ENCODE results near the gene RALGAPA2.

RALGAPA2 gene

GRCh38 chr20:20426655-20426907 lies 285.9 kb downstream of the RALGAPA2 start:
- H3K9ac ChIP-seq (ENCODE audit: low read length) = no peak overlapping the region

GRCh38 chr20:20425823-20426654 lies 286.4 kb downstream of the RALGAPA2 start:
- H3K4me1 ChIP-seq (ENCODE audit: control insufficient read depth, insufficient read depth, low read length) = peaks cover 9% of the 10 kb centered on the region
- H3K9ac ChIP-seq (ENCODE audit: low read length) = no peak overlapping the region
- no peaks in the 10 kb centered on the region for H3K27me3 ChIP-seq (replicated peaks; ENCODE audit: control insufficient read depth, insufficient read depth, low read length)
- H3K9me3 ChIP-seq (ENCODE audit: control insufficient read depth, low read length) = no peaks in the 10 kb centered on the region
- DNase-seq (ENCODE audit: low read depth) = no peak
- H3K4me3 ChIP-seq (ENCODE audit: low read length) = no peak overlapping the region
- no peaks in the 10 kb centered on the region for H3K36me3 ChIP-seq (ENCODE audit: control insufficient read depth, insufficient read depth, low read length, severe bottlenecking)

More at GRCh38 chr20:20426655-20426907, 285.9 kb downstream of the RALGAPA2 start:
- Histone ChIP-seq H3K36me3 (ENCODE audit: control insufficient read depth, insufficient read depth, low read length, severe bottlenecking) (no peaks in the 10 kb centered on the region), H3K9me3 (ENCODE audit: control insufficient read depth, low read length) (no peaks in the 10 kb centered on the region), H3K27me3 (replicated peaks; ENCODE audit: control insufficient read depth, insufficient read depth, low read length) (no peaks in the 10 kb centered on the region), H3K4me3 (ENCODE audit: low read length) (no peak overlapping the region), H3K4me1 (ENCODE audit: control insufficient read depth, insufficient read depth, low read length) (peaks cover 9% of the 10 kb centered on the region)
- DNase-seq (ENCODE audit: low read depth) = no peak

- no peak overlapping the region for H3K9ac ChIP-seq (ENCODE audit: low read length)
- no peaks in the 10 kb centered on the region for H3K36me3 ChIP-seq (ENCODE audit: control insufficient read depth, insufficient read depth, low read length, severe bottlenecking)
- DNase-seq (ENCODE audit: low read depth) = no peak
- no peak overlapping the region for H3K4me3 ChIP-seq (ENCODE audit: low read length)
- no peaks in the 10 kb centered on the region for H3K9me3 ChIP-seq (ENCODE audit: control insufficient read depth, low read length)
- no peaks in the 10 kb centered on the region for H3K27me3 ChIP-seq (replicated peaks; ENCODE audit: control insufficient read depth, insufficient read depth, low read length)
- H3K4me1 ChIP-seq (ENCODE audit: control insufficient read depth, insufficient read depth, low read length) = peaks cover 9% of the 10 kb centered on the region
Observed at GRCh38 chr20:20423117-20423516, 289.3 kb downstream of the RALGAPA2 start.

GRCh38 chr20:20417876-20418676 lies 294.4 kb downstream of the RALGAPA2 start:
- Histone ChIP-seq H3K4me1 (ENCODE audit: control insufficient read depth, insufficient read depth, low read length) (peaks cover 5% of the 10 kb centered on the region), H3K4me3 (ENCODE audit: low read length) (no peak overlapping the region), H3K9ac (ENCODE audit: low read length) (no peak overlapping the region), H3K36me3 (ENCODE audit: control insufficient read depth, insufficient read depth, low read length, severe bottlenecking) (no peaks in the 10 kb centered on the region), H3K9me3 (ENCODE audit: control insufficient read depth, low read length) (no peaks in the 10 kb centered on the region), H3K27me3 (replicated peaks; ENCODE audit: control insufficient read depth, insufficient read depth, low read length) (no peaks in the 10 kb centered on the region)
- DNase-seq (ENCODE audit: low read depth) = no peak

- no peak for DNase-seq (ENCODE audit: low read depth)
- peaks cover 5% of the 10 kb centered on the region for H3K4me1 ChIP-seq (ENCODE audit: control insufficient read depth, insufficient read depth, low read length)
- no peaks in the 10 kb centered on the region for H3K36me3 ChIP-seq (ENCODE audit: control insufficient read depth, insufficient read depth, low read length, severe bottlenecking)
- no peak overlapping the region for H3K4me3 ChIP-seq (ENCODE audit: low read length)
- no peaks in the 10 kb centered on the region for H3K27me3 ChIP-seq (replicated peaks; ENCODE audit: control insufficient read depth, insufficient read depth, low read length)
- no peak overlapping the region for H3K9ac ChIP-seq (ENCODE audit: low read length)
- no peaks in the 10 kb centered on the region for H3K9me3 ChIP-seq (ENCODE audit: control insufficient read depth, low read length)
Observed at GRCh38 chr20:20415321-20415720, 297.1 kb downstream of the RALGAPA2 start.

GRCh38 chr20:20414640-20415220 lies 297.7 kb downstream of the RALGAPA2 start:
- Histone ChIP-seq H3K27me3 (replicated peaks; ENCODE audit: control insufficient read depth, insufficient read depth, low read length) (no peaks in the 10 kb centered on the region), H3K36me3 (ENCODE audit: control insufficient read depth, insufficient read depth, low read length, severe bottlenecking) (no peaks in the 10 kb centered on the region), H3K9me3 (ENCODE audit: control insufficient read depth, low read length) (no peaks in the 10 kb centered on the region), H3K4me1 (ENCODE audit: control insufficient read depth, insufficient read depth, low read length) (peaks cover 5% of the 10 kb centered on the region), H3K4me3 (ENCODE audit: low read length) (no peak overlapping the region), H3K9ac (ENCODE audit: low read length) (no peak overlapping the region)
- no peak for DNase-seq (ENCODE audit: low read depth)

GRCh38 chr20:20413810-20414281 lies 298.6 kb downstream of the RALGAPA2 start:
- no peak overlapping the region for H3K4me3 ChIP-seq (ENCODE audit: low read length)
- H3K36me3 ChIP-seq (ENCODE audit: control insufficient read depth, insufficient read depth, low read length, severe bottlenecking) = no peaks in the 10 kb centered on the region
- H3K9ac ChIP-seq (ENCODE audit: low read length) = no peak overlapping the region
- H3K4me1 ChIP-seq (ENCODE audit: control insufficient read depth, insufficient read depth, low read length) = peaks cover 5% of the 10 kb centered on the region
- H3K27me3 ChIP-seq (replicated peaks; ENCODE audit: control insufficient read depth, insufficient read depth, low read length) = no peaks in the 10 kb centered on the region
- DNase-seq (ENCODE audit: low read depth) = no peak
- no peaks in the 10 kb centered on the region for H3K9me3 ChIP-seq (ENCODE audit: control insufficient read depth, low read length)

- Histone ChIP-seq H3K9me3 (ENCODE audit: control insufficient read depth, low read length) (no peaks in the 10 kb centered on the region), H3K9ac (ENCODE audit: low read length) (no peak overlapping the region), H3K27me3 (replicated peaks; ENCODE audit: control insufficient read depth, insufficient read depth, low read length) (no peaks in the 10 kb centered on the region), H3K4me3 (ENCODE audit: low read length) (no peak overlapping the region), H3K36me3 (ENCODE audit: control insufficient read depth, insufficient read depth, low read length, severe bottlenecking) (no peaks in the 10 kb centered on the region), H3K4me1 (ENCODE audit: control insufficient read depth, insufficient read depth, low read length) (peaks cover 11% of the 10 kb centered on the region)
- DNase-seq (ENCODE audit: low read depth) = no peak
Observed at GRCh38 chr20:20412750-20413149, 299.7 kb downstream of the RALGAPA2 start.

GRCh38 chr20:20411836-20412235 lies 300.6 kb downstream of the RALGAPA2 start:
- Histone ChIP-seq H3K9ac (ENCODE audit: low read length) (no peak overlapping the region), H3K4me3 (ENCODE audit: low read length) (no peak overlapping the region), H3K36me3 (ENCODE audit: control insufficient read depth, insufficient read depth, low read length, severe bottlenecking) (no peaks in the 10 kb centered on the region), H3K4me1 (ENCODE audit: control insufficient read depth, insufficient read depth, low read length) (peaks cover 13% of the 10 kb centered on the region), H3K27me3 (replicated peaks; ENCODE audit: control insufficient read depth, insufficient read depth, low read length) (no peaks in the 10 kb centered on the region), H3K9me3 (ENCODE audit: control insufficient read depth, low read length) (no peaks in the 10 kb centered on the region)
- no peak for DNase-seq (ENCODE audit: low read depth)

- H3K9ac ChIP-seq (ENCODE audit: low read length) = no peak overlapping the region
- H3K36me3 ChIP-seq (ENCODE audit: control insufficient read depth, insufficient read depth, low read length, severe bottlenecking) = no peaks in the 10 kb centered on the region
- H3K4me1 ChIP-seq (ENCODE audit: control insufficient read depth, insufficient read depth, low read length) = peaks cover 13% of the 10 kb centered on the region
- no peak overlapping the region for H3K4me3 ChIP-seq (ENCODE audit: low read length)
- H3K27me3 ChIP-seq (replicated peaks; ENCODE audit: control insufficient read depth, insufficient read depth, low read length) = no peaks in the 10 kb centered on the region
- DNase-seq (ENCODE audit: low read depth) = no peak
- no peaks in the 10 kb centered on the region for H3K9me3 ChIP-seq (ENCODE audit: control insufficient read depth, low read length)
Observed at GRCh38 chr20:20411402-20411801, 301.0 kb downstream of the RALGAPA2 start.

GRCh38 chr20:20410678-20411077 lies 301.8 kb downstream of the RALGAPA2 start:
- Histone ChIP-seq H3K9ac (ENCODE audit: low read length) (no peak overlapping the region), H3K4me3 (ENCODE audit: low read length) (no peak overlapping the region), H3K9me3 (ENCODE audit: control insufficient read depth, low read length) (no peaks in the 10 kb centered on the region), H3K27me3 (replicated peaks; ENCODE audit: control insufficient read depth, insufficient read depth, low read length) (no peaks in the 10 kb centered on the region), H3K4me1 (ENCODE audit: control insufficient read depth, insufficient read depth, low read length) (peaks cover 16% of the 10 kb centered on the region), H3K36me3 (ENCODE audit: control insufficient read depth, insufficient read depth, low read length, severe bottlenecking) (no peaks in the 10 kb centered on the region)
- DNase-seq (ENCODE audit: low read depth) = no peak
